PFSK-1 (cell line): Measurements from ENCODE around the gene RIPK1.
A peak's percentile ranks its signal among the peaks of the same experiment; 100 is the strongest.

Source experiments
- FOXP2 ChIP-seq: optimal IDR thresholded peaks from 2 replicates; pipeline ENCODE3; 2011; ENCODE audit warnings: borderline replicate concordance, control low read depth, inconsistent platforms; ENCODE audit not compliant: insufficient read depth; ENCODE audit errors: extremely low read length, extremely low read depth
- POLR2AphosphoS5 ChIP-seq: IDR thresholded peaks from 2 replicates; pipeline ENCODE4 v1.6.1; 2012; ENCODE audit warnings: low read depth, mild to moderate bottlenecking, control low read depth, low read length, moderate library complexity
- SIN3A ChIP-seq: IDR thresholded peaks from 2 replicates; pipeline ENCODE4 v1.6.1; 2012; ENCODE audit warnings: mild to moderate bottlenecking, low read length, moderate library complexity, borderline replicate concordance; ENCODE audit not compliant: insufficient read depth
- TAF1 ChIP-seq: IDR thresholded peaks from 2 replicates; pipeline ENCODE4 v1.6.1; 2012; ENCODE audit warnings: low read length, control low read depth, borderline replicate concordance; ENCODE audit not compliant: insufficient read depth
- TF ChIP-seq, protein P1 (sequence below), 2 experiments: IDR thresholded peaks; 2 replicates each; pipeline versions ENCODE4 v1.6.1 to v1.8.0; 2011 to 2012; ENCODE audit warnings: low read depth in 2 of 2, low read length in 2 of 2, control low read depth in 1 of 2, inconsistent platforms in 1 of 2, mild to moderate bottlenecking in 1 of 2, moderate library complexity in 1 of 2; ENCODE audit not compliant: insufficient read depth in 1 of 2

RIPK1 gene

DNA sequence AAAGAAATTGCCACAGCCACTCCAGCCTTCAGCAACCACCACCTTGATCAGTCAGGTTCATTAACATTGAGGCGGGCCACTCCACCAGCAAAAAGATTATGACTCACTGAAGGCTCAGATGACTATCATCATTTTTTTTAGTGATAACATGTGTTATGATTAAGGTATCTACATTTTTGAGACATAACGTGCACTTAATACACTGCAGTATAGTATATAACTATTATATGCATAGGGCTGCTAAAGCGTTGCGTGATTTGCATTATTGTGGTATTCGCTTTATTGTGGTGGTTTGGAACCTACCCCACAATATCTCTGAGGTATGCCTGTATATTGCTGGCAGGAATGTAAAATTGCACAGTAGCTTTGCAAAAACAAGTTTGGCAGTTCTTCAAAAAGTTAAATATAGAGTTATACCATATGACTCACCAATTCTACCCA is 6.8 kb upstream of the RIPK1 start:
- TF ChIP-seq TAF1 = no peak
- no peak for TF ChIP-seq FOXP2
- no peak for TF ChIP-seq SIN3A
- TF ChIP-seq, protein P1, sequence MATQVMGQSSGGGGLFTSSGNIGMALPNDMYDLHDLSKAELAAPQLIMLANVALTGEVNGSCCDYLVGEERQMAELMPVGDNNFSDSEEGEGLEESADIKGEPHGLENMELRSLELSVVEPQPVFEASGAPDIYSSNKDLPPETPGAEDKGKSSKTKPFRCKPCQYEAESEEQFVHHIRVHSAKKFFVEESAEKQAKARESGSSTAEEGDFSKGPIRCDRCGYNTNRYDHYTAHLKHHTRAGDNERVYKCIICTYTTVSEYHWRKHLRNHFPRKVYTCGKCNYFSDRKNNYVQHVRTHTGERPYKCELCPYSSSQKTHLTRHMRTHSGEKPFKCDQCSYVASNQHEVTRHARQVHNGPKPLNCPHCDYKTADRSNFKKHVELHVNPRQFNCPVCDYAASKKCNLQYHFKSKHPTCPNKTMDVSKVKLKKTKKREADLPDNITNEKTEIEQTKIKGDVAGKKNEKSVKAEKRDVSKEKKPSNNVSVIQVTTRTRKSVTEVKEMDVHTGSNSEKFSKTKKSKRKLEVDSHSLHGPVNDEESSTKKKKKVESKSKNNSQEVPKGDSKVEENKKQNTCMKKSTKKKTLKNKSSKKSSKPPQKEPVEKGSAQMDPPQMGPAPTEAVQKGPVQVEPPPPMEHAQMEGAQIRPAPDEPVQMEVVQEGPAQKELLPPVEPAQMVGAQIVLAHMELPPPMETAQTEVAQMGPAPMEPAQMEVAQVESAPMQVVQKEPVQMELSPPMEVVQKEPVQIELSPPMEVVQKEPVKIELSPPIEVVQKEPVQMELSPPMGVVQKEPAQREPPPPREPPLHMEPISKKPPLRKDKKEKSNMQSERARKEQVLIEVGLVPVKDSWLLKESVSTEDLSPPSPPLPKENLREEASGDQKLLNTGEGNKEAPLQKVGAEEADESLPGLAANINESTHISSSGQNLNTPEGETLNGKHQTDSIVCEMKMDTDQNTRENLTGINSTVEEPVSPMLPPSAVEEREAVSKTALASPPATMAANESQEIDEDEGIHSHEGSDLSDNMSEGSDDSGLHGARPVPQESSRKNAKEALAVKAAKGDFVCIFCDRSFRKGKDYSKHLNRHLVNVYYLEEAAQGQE (IDR thresholded peaks at IDR 0.05; ENCODE audit: insufficient read depth in 1 of 2, low read depth in 2 of 2, low read length in 2 of 2) = no peak
- no peak for TF ChIP-seq POLR2AphosphoS5

DNA sequence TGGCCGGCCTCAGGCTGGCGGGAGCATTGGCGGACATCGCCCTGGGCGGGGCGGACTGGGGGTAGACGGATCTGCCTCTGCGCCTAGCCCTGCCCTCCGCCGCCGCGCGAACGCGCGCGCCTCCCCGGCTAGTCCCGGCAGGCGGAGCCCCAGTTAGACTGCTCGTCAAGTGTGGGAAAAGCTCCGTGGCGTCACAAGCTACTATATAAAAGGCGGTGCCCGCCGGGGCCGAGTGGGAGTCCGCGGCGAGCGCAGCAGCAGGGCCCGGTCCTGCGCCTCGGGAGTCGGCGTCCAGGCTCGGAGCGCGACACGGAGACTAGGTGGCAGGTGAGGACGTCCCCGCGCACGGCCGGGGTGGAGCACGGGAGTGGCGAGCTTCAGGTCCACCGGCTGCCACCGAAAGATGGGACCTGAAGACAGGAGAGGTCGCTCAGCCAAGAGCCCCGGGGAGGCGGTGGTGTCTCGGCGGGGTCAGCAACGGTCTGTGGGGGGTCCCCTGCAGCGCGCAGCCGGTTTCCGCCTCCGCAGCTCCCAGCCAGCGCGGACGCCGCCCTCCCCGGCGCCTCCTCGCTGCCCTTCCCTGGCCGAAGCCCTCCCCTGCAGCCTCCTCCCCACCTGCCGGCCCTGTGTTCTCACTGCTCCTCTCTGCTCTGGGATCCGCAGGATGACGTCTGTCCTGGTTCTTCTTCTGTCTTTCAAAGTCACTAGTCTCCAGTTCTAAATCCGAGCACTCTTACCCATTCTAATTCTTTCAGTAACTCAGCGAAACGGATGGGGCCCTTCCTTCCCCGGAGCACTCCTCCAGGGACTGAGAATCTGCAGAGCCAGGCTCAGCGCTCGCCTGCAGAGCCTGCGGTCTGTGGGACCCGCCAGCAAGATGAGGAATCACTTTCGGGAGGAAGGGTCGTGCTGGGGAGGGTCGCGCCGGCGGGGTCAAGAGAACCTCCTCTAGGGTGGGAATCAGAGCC is 4.3 kb upstream of the RIPK1 start:
- TF ChIP-seq FOXP2 (no peak), POLR2AphosphoS5 (peak; percentile 95), TAF1 (no peak), SIN3A (no peak; the same call in 1 of the 2 replicates)
- TF ChIP-seq, protein P1 (IDR thresholded peaks at IDR 0.05; ENCODE audit: insufficient read depth in 1 of 2, low read depth in 2 of 2, low read length in 2 of 2) = no peak

- TF ChIP-seq, protein P1 (IDR thresholded peaks at IDR 0.05; ENCODE audit: insufficient read depth in 1 of 2, low read depth in 2 of 2, low read length in 2 of 2) = no peak
- TF ChIP-seq FOXP2 (no peak), POLR2AphosphoS5 (no peak), SIN3A (no peak), TAF1 (no peak)
Measured at GRCh38 chr6:3071568-3071967, 3.3 kb downstream of the RIPK1 start.

DNA sequence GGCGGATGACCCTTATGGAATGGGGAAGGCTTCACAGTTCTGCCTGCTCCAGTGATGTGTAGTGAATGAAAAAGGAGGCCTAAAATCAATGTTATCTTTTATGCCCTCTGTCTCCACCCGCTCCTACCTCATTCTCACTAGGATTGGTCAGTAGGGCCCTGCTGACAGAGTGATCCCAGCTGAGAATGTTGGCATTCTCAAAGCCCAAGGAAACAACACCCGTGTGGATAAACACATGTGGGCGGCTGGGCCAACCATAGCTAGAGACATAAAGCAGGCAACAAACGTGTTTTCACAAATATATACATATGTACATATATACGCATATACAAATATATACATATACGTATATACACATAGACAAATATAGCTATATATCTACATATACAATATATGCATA is 4.5 kb downstream of the RIPK1 start:
- TF ChIP-seq POLR2AphosphoS5 = no peak

DNA sequence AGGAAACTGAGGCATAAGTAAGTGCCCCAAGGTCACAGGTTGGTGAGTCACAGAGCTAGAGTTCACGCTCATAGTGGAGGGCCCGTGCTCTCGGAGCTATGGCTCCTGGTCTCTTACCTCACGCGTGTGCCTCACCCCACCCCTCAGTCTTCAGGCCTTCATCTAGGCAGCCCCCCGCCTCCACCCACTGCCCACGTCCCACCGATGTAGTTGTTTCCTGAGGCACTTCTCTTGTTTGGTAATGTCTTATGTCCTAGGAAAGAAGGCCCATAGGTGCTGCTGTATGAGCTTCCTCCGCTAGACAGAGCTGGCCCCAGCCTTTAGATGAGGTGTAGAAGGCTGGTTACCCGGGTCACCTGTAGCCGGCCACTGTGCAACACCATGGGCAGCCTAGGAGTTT is 5.1 kb downstream of the RIPK1 start:
- TF ChIP-seq TAF1 = no peak
- TF ChIP-seq, protein P1 (IDR thresholded peaks at IDR 0.05; ENCODE audit: insufficient read depth in 1 of 2, low read depth in 2 of 2, low read length in 2 of 2) = no peak
- TF ChIP-seq SIN3A = no peak
- no peak for TF ChIP-seq POLR2AphosphoS5
- TF ChIP-seq FOXP2 = no peak
